CD4-positive, alpha-beta T cell treated with Interferon alpha-2 for 1 hour (primary cell): ENCODE measurements around the gene SORCS2.

ENCODE experiments used
- DNase-seq, 2 donors: peaks; one replicate each; pipeline ENCODE4 v3.0.0-alpha.2; 2020 to 2022

The SORCS2 gene

GRCh38 chr4:7631288-7632014, 439.1 kb downstream of the SORCS2 start:
- DNase-seq, result no peak

GRCh38 chr4:7632341-7632740, 440.0 kb downstream of the SORCS2 start:
- DNase-seq, result no peak

DNA sequence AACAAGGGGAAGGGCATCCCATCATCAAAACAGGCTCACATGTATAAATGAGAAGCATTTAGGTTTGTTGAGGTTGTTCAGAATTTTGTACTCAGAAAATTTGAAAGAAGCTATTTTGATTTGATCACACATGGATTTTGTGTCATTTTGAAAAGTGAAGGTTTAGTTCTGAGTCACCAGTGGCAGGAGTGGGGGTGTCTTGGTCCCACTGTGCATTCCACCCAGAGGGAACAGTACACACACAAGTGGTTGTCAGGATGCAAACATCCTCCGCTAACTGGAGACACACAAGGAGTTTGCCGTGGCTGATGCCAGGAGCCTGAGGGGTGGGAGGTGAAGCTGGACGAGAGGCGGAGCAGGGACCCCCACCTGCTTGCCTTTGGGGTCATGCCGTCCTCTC, 440.6 kb downstream of the SORCS2 start:
- DNase-seq, result no peak

- no peak for DNase-seq
Observed at GRCh38 chr4:7634661-7635251, 442.4 kb downstream of the SORCS2 start.

DNA sequence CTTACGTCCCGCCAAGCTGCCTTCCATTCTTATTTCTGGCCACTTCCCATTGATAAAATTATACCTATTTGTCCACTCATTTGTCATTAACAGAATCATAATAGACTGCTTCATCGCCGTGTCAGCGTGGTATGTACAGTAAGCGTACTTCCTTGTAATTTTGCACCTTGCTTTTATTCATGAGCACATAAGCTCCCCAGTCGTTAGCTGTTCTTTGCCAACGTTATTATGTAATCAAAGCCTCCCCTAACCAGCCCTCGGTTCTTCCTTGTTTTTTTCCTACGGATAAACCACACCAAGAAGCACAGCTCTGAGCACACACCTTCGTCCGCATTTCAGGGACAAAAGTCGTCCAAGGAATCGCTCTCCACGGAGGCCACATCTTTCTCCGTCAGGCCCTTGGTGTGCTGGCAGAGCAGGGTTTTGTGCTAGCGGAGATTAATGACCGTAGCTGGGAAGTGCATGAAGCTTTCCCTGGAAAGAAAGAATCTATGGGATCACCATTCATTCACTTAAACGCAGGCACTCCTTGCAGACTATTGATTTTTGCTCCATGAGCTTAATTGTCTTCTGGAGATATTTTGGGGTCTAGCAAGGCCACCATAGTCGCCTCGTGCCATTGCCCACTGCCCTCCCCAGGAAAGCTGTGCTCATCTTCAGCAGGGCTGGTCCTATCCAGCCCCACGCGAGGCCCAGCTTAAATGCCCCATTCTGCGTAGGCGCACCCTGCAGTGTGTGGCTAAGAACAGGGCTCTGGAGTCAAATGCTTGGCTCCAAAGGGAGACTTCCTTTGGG, 443.3 kb downstream of the SORCS2 start:
- DNase-seq, result no peak

DNA sequence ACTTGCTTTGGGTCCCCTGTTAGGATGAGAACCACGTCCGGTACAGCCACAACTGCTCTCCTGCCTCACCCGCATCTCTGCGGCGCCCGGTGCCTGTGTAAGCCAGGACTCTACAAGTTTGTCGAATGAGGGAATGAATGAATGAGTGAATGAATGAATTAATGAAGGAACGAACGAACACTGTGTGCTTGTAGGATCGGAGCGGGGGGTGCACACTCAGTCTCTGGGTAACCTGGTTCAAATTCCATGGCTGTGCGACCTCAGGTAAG, 443.8 kb downstream of the SORCS2 start:
- DNase-seq, result no peak

- no peak for DNase-seq
Observed at GRCh38 chr4:7637139-7637538, 444.8 kb downstream of the SORCS2 start.

DNA sequence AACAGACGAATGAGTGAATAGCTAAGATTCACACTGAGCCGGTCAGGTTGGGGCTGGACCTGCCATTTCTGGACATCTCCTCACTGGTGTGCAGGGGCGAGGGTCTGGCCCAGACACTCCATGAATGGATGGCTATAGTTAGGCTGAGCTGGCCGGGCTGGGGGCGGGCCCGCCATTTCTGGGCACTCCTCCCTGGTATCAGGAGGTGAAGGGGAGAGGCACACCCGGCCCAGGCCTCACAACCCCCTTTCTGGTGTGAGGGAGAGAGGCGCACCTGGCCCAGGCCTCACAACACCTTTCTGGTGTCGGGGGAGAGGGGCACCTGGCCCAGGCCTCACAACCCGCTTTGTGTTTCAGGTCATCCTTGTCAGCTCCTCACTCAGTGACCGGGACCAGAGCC, 445.6 kb downstream of the SORCS2 start:
- no peak for DNase-seq

GRCh38 chr4:7638489-7638888, 446.2 kb downstream of the SORCS2 start:
- no peak for DNase-seq

- peak; percentile 12 to 49 for DNase-seq
Observed at GRCh38 chr4:7638984-7639789, 446.8 kb downstream of the SORCS2 start.

DNA sequence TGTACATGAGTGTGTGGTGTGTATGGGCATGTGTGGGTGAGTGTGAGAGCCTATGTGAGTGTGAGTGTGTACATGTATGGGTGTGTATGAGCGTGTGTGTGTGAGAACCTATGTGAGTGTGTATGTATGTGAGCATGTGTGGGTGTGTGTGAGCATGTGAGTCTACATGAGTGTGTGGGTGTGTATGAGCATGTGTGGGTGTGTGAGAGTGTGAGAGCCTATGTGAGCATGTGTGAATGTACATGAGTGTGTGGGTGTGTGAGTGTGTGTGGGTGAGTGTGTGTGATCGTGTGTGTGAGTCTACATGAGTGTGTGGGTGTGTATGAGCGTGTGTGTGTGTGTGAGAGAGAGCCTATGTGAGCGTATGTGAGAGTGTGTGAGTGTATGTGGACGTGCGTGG, 447.8 kb downstream of the SORCS2 start:
- DNase-seq, result no peak

DNA sequence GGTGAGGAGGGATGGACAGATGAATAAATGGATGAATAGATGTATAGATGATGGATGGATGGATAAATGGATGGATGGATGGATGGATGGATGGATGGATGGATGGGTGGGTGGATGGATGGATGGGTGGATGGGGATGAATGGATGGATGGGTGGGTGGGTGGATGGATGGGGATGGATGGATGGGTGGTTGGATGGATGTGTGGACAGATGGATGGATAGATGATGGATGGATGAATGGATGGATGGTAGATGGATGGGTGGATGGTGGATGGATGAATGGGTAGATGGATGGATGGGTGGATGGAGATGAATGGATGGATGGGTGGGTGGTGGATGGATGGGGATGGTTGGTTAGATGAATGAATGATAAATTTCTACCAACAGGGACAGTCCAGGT, 449.4 kb downstream of the SORCS2 start:
- no peak for DNase-seq

- DNase-seq, result no peak
Observed at GRCh38 chr4:7642741-7643458, 450.6 kb downstream of the SORCS2 start.

DNA sequence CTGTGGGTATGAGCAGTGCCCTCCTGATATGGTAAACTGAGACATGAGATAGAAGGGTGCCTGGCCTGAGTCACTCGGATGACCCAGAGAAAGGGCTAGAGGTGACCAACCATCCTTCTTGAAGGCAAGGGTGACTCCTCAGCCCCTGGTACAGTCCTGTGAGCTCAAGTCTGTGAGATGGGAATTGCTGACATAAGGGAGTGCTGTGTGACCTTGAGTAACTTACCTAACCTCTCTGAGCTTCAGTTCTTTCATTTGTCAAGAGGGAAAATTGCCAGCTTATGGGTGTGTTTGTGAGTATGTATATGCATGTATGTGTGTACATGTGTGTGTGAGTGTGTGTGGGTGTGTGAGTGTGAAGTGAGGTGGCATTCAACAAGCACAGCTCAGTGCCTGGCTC, 452.8 kb downstream of the SORCS2 start:
- DNase-seq, result no peak

GRCh38 chr4:7645956-7646355, 453.6 kb downstream of the SORCS2 start:
- no peak for DNase-seq

GRCh38 chr4:7646384-7647061, 454.2 kb downstream of the SORCS2 start:
- DNase-seq, result peak in 1 of 2 donors; percentile 40

- DNase-seq, result no peak
Observed at GRCh38 chr4:7647186-7647585, 454.8 kb downstream of the SORCS2 start.

DNA sequence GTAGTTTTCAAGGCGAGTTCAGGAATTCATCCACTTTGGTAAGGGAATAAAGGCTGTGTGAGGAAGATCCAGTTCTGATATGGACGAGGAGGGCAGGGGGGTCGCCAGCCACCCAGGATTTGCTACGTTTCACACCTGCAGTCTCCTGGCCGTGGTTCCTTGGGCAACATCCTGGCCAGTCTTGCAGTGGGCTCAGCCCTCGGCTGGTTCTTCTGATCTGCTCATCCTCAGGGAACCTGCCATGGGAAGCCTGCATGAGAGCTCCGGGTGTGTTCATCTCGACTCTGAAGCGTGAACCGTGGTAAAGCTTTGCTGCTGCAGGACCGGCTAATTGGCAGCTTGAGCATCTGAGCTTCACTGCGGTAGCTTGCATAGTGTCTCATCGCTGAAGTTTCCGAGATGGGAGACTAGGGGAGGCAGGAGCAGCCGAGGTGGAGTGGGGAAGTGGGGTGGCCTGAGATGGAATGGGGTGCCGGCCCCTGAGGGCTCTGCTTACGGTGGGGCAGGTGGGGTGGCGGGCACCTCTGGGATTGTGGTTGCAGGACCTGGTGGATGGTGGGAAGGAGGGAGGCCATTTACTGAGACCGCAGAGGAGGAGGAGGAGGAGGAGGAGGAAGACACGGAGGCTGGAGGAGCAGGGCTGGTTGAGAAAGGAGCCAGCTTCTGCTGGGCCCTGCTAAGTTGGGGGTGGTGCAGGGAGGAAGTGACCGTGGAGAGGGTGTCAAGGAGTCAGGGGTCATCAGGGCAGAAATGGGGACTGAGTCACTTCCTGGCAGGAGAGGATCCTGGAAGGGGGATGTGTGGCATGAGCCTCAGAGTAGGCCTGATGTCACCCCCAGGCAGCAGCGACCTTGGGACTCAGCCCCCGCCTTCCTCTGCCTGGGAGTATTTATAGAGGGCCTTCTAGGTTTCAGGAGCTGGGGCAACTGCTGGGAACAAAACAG, 455.5 kb downstream of the SORCS2 start:
- peak; percentile 6 to 73 for DNase-seq

- DNase-seq, result no peak
Observed at GRCh38 chr4:7648544-7649395, 456.4 kb downstream of the SORCS2 start.

- DNase-seq, result no peak
Observed at GRCh38 chr4:7649411-7649740, 457.0 kb downstream of the SORCS2 start.
